ENCODE data around the gene ZNF717.
"Not testable (repeated sequence)": the region's sequence is repeated elsewhere in the genome, so short reads cannot be mapped to it uniquely, and the experiment has no call there.

DNA sequence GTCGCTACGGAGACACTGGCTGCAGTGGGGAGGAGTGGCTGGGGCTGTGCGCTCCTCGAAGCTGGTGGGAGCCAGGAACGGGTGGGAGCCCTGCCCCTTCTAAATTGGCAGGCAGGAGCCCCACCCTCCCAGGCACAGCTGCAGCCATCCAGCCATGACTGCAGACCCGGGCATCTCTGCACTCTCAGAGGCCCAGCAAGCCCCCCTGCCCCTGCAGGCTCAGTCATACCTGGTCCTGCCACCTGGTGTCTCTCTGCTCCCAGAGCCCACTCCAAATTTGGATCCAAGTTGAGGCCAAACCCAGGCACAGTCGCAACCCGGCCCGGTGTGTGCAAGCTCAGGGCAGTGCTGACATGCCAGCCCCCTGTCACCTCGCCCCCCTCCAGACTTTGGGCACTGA lies 13.7 kb downstream of the ZNF717 start:
- not testable (repeated sequence) for TF ChIP-seq POLR2AphosphoS5 (IDR thresholded peaks at IDR 0.05); POLR2A (IDR thresholded peaks at IDR 0.05; ENCODE audit: low read depth)
- TF ChIP-seq, protein P1, sequence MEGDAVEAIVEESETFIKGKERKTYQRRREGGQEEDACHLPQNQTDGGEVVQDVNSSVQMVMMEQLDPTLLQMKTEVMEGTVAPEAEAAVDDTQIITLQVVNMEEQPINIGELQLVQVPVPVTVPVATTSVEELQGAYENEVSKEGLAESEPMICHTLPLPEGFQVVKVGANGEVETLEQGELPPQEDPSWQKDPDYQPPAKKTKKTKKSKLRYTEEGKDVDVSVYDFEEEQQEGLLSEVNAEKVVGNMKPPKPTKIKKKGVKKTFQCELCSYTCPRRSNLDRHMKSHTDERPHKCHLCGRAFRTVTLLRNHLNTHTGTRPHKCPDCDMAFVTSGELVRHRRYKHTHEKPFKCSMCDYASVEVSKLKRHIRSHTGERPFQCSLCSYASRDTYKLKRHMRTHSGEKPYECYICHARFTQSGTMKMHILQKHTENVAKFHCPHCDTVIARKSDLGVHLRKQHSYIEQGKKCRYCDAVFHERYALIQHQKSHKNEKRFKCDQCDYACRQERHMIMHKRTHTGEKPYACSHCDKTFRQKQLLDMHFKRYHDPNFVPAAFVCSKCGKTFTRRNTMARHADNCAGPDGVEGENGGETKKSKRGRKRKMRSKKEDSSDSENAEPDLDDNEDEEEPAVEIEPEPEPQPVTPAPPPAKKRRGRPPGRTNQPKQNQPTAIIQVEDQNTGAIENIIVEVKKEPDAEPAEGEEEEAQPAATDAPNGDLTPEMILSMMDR (IDR thresholded peaks at IDR 0.05) = not testable (repeated sequence)

Measured in esophagus muscularis mucosa (tissue), 3 donors.